CD4-positive, alpha-beta T cell treated with Interleukin-2 at 100 ng/mL for 4 hours (primary cell): Measurements from ENCODE around the gene BLM.

Experiments used
- DNase-seq: peaks from one replicate; pipeline ENCODE4 v3.0.0-alpha.2; 2020; ENCODE audit warnings: low spot score

The BLM gene

GRCh38 chr15:90851114-90851513 is 134.0 kb downstream of the BLM start:
- peak; percentile 26 for DNase-seq

DNA sequence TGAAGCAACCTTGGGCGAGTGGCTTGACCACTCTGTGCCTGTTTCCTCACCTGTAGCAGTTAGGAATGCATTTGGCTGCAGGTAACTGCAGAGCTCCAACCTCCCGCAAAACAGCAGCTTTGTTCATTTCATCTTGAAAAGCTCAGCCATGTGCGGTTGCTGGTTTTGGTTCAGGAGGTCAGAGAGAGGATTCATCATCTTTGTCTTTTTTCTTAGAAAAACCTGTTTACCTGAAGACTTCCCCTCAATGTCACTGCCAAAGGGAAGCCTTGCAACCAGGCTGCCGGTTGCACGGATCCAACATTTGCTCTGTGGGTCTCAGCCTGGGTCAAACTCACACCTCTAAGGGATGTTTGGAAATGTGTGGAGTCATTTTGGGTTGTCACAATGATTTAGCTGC is 134.8 kb downstream of the BLM start:
- peak; percentile 41 for DNase-seq

- no peak for DNase-seq
Observed at GRCh38 chr15:90855139-90855538, 138.0 kb downstream of the BLM start.

DNA sequence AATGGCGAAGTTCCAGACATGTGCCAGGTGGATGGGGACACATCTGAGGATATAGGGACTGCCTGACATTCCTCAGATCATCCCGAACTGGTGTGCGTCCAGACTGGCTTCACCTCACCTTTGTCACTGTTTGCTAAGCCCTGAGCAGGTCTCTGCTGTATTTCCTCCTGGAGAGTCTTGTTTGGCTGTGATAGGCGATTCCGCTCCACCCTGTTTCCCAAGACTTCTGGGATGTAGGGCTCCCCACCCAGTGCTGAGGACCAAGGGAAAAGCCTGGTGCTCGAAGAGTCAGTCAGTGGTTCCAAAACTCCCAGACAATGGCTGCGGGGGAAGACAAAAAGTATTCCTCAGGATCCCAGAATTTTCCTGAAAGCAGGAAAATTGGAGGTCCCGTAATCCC is 140.2 kb downstream of the BLM start:
- no peak for DNase-seq

- DNase-seq: no peak
Observed at GRCh38 chr15:90857883-90858443, 140.8 kb downstream of the BLM start.

DNA sequence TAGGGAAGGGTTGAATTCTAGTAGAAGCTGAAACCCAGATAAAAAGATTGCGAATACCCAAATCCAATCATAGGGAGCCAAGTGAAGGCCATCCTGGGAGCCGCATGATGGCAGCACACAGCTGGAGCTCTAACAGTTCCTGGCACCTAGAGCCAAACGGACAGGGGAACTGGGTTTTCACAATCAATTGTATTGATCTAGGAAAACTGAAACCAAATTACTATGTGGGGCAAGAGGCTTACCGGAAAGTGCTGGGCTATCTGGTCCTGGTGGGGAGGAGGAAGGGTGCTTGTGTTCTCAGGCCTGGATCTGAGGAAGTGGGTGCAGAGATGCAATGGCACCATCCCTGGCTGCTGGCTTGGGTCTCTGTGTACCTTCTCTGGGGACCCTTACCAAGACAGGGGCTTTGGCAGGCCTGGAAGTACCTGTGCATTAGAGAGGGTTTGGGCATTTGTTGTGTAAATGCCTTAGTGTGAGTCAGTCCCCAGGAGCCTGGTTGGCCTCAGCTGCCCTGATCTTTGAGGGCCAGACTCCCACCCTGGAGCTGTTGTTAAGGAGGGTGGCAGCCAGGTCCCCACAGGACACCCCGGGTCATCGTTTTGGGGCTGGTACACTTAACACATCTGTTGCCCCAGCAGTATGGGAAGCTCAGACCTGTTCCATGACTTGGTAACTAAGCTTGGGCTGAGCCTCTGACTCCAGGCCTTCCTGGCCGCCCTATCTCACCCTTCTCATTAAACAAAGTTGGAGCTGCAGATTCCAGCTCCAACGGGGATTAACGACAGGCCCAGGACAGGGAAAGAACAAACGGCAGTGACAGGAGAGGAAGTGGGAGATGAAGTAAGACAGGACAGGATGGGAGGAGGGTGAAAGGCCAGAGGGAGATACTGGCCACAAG is 142.3 kb downstream of the BLM start:
- no peak for DNase-seq

- DNase-seq: no peak
Observed at GRCh38 chr15:90860450-90860849, 143.3 kb downstream of the BLM start.

DNA sequence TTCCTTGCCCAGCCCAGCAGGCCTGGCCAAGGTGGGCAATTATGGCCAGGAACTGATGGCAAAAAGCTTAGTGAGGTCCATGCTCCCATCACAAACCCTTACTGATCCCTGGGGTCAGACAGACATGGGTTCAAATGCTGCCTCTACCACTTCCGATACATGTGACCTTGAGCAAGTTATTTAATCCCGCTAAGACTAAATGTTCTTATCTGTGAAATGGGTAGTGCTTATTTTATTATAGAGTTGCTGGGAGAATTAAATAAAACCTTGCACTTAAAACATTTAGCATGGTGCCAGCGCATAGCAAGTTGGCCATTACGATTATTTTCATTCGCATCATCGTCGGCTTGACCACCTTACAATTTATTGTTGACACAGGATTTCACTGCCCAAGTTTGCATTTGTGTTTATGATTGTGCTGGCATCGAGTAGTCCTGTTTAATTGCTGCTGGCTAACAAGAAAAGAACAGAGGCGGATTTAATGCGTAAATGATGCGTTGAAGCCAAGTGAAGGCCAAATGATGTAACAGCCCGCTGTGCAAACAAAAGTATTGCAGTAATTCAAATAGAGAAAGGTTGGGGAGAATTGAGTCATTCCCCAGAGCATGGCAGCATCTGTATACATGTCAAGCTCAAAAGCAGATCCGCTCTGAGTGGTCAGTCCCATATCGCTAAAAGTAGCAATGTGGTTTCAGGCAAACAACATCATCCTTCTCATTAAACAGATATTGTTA is 144.0 kb downstream of the BLM start:
- no peak for DNase-seq

DNA sequence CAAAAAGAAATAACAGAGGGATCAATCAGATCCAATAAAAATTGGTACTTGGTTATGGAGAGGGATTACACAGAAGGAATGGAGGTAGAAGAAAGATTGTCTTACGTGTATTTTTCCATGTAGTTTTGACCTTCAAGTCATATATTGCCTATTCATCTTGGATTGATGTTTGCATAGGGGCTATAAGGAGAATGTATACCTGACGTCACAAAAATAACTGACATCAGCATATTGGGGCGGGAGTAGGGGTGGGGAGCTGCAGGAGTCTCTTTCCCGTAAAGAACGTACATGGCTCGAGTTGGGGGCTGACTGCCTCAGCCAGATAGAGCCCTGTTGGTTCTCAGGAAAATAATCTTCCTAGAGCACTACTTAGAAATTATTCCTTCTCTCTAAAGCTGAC is 145.3 kb downstream of the BLM start:
- DNase-seq: no peak

DNA sequence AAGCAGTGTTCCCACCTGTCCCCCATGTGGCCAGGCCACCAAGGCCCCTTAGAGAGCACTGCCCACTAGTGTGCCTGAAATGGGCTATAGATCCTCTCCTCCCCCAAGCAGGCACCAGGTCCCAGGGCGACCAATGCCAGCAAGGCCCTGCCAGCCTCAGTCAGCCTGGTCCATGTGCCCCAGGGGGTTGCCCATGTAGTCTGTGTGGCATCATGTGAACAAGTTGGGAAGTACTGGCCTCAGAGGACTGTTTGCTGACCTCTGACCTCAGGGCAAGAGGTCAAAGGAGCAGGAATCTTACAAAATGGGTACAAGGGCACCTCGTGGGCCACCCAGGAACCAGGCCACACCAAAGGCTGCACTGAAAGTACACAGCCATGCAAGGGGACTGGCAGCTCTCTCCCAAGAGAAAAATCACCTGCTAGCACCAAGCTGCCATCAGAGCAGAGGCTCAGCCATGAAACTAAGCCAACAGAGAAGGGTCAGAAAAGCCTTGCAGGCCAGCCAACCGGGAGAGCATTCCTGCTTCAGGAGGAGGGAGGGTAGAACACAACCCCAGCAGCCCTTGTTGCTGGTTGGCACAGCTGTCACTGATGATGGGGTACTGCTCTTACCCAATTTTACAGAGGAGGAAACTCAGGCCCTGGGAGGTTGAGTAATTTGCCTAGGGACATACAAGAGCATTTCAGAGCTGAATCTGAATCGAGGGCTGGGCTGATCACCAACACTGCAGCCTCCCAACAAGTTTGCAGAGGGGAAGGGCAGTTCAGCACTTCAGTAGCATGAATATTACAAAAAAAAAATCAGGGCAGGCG is 146.0 kb downstream of the BLM start:
- DNase-seq: no peak

- no peak for DNase-seq
Observed at GRCh38 chr15:90863987-90864386, 146.8 kb downstream of the BLM start.

GRCh38 chr15:90864507-90864906 is 147.4 kb downstream of the BLM start:
- DNase-seq: no peak

DNA sequence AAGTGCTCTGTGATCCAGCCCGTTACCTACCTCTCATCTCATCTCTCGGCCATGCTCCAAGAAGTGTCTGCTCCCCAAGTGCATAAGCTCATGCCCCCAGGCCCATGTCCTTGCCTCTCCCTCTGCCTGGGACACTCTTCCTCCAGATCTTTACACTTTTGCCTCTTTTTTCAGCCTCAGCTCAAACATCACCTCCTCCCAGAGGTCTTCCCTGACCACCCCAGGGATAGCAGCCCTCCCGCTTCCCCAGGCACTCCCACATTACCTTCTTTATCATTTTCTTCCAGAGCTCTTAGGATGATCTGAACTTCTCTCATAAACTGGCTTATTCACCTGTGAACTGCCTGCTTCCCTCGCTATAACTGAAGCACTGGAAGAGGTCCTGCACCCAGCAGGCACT is 148.6 kb downstream of the BLM start:
- no peak for DNase-seq
